Nucleus accumbens (tissue), 56 donors: ENCODE data around the gene EXOC4.
A peak's percentile ranks its signal among the peaks of the same experiment; 100 is the strongest.

Experiments
- DNase-seq, 56 donors: peaks; one replicate each; lab custom pipeline; 2025; lab: John Stamatoyannopoulos, UW

Gene EXOC4

DNA sequence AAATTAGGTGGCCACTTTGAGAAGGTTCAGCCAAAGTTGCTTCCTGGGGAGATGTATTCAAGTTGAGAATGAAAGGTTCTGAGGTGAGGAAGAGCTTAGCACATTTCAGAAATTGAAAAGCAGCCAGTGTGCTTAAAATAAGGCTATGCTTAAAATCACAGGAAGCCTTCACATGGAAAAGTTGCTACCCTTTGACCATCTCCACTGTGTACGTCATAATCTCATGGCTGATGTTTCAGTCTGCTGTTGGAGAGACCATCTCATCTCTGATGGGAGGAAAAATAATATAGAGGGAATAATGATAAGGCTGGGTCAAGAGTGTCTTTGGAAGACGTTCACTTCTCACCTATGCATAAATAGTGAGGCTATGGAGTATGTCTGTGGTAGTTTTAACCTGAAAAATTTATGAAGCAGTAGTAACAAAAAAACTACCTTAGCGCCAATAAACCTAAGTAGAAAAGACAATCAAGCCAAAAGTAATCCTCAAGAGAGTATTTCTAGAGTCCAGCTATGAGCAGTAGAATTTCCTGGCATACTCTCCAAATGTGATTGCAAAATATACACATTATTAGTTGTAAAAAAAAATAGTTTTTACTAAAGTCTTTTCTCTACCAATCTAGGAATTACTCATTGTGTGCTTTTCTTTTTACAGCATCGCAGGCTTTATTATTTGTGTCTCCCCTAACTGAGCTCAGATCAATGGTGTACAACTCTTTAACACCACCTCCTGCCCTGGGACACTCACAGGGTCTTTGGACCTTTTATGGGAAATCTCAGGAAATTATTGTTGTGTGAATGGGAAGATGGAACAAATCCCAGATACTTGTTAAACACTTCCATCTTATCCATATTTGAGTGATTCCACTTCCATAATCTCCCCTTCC, 439.1 kb downstream of the EXOC4 start:
- no peak for DNase-seq

DNA sequence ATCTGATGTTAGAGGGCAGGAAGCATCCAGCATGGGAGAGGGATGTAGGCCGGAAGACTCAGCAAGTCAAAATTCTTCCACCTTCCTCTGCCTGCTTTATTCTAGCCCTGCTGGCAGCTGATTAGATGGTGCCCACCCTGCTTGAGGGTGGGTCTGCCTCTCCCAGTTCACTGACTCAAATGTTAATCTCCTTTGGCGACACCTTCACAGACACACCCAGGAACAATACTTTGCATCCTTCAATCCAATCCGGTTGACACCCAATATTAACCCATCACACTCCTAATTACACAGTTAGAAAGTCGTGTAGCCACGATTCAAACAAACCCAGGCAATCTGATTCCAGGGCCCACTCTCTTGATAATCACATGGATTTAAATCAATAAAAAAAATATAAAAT, 440.4 kb downstream of the EXOC4 start:
- no peak for DNase-seq

DNA sequence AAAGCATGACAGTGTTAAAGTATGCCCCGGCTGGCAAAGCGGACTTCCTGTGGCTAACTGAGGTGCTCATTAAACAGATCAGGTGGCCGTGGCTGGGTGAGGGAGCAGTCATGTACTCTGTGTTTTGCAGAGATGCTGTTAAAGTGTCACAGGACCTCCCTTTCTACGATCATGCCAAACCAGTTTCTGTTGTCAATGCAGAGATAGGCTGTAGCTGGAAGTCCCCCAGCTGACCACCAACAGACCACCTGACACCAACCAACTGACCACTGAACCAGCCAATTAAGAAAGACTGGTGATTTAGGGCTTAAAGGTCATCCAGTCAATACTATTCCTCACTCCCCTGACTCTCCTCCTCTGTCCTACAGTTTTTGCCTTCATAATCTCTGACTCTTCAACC, 443.2 kb downstream of the EXOC4 start:
- no peak for DNase-seq

DNA sequence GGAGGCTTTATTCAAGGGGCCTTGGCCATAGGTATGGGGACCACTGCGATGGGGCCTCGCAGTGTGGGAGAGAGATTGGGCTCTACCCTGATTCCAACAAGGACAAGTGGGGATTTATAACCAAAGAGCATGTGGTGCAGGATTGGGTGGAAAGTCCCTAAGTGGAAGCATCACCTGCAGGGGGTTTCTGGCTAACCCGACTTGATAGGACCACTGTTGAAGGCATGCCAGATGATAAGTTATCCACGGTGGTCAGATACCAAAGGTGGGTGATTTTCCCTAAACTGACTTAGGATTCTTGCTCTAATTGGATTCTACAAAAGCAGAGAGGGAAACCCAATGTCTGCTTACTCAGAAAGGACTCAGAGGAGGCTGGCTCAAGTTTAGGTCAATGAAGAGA, 444.7 kb downstream of the EXOC4 start:
- DNase-seq = no peak

DNA sequence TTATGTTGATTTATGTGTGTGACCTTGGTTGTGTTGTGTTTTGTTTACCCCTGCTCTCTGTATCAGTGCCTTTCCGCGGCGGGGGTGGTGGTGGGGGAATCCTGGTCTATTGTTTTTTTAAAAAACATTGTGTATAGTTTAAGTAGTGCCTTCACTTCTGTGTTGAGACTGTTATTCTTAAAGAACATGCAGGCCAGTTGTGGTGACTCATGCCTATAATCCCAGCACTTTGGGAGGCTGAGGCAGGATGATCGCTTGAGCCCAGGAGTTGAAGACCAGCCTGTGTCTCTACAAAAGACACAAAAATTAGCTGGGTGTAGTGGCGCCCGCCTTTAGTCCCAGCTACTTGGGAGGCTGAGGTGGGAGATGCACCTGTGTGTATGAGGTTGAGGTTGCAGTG, 445.2 kb downstream of the EXOC4 start:
- no peak for DNase-seq

DNA sequence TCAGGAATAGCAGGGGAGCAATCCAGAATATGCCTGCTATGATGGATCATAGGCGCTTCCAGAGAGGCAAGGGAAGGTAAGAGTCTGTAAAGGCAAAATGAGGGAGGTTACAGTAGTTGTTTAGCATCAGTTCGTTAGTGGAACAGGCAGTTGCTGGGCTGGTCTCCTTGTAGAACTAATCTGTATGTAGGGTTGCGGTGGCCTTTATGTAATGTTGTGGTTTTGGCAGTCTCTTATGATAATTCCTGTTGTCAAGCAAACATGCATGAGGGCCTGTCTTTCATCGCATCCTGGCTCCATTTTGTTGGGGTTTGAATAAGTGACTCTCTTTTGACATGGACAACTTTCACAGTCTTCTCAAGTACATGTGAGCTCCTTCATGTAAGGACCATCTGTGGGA, 446.5 kb downstream of the EXOC4 start:
- DNase-seq = no peak

DNA sequence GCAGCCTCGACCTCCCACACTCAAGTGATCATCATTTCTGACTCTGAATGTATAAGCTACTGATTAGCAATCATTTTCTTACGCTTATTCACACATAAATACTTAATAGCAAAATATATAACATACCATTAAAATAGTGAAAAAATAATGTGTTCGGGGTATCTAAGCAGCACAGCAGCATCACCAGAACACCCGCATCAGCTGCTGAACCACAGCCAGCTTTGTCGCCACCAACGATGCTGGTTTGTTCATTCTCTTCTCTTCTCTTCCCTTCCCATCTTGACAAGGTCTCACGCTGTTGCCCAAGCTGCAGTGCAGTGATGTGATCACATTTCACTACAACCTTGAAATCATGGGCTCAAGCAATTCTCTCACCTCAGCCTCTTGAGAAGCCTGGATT, 449.2 kb downstream of the EXOC4 start:
- DNase-seq = peak in 4 of 56 donors; percentile 1 to 5 (median 2)

DNA sequence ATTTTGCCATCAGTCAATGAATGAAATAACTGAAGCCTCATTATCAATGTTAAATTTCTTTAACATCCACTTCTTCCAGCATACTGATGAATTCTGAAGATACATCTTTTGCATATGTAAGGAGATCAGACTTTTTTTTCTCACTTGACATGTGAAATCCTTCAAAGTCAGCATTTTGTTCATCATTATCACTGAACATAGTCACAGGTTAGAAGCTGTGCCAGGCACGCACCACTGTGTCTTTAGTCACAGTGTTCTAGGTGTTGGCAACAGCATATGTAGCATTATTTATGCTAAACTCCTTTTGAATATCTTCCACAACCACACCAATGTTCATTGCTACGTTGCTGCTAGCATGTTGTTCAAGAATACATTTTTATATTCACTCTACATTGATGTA, 450.1 kb downstream of the EXOC4 start:
- DNase-seq = no peak

DNA sequence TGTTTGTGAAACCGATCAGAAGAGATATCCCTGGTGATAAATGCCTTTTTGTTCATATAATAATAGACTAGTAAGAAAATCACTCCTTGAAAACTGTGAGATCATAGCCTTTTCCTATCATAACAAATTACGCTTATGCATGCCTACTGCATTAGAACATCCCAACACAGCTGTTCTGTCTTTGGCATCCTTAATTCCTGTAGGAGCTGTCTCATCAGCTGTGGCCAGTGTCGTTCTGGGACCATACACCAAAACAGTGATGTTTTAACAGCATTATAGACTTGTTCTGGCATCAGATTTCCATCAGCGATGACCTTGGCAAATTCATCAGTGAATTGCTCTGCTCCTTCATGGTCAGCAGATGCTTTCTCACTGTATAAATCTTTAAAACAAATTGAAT, 450.7 kb downstream of the EXOC4 start:
- no peak for DNase-seq

DNA sequence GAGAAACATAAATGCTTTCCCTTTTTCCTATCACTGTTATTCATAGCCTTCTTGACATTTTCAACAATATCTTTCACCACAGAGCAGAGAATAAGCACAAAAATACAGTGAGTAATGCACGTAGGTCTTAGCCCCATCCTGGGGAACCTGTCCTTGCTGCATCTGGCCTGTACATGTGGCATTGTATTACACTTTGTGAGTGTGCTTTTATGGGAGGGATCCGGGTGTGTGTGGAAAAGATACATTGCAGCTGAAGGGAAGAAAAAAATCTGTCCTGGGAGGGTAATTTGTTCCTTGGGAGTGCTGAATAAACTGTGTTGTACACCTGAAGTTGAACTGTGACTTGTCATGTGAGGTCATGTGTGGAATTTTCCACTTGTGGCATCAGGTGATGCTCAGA, 451.6 kb downstream of the EXOC4 start:
- DNase-seq = no peak

DNA sequence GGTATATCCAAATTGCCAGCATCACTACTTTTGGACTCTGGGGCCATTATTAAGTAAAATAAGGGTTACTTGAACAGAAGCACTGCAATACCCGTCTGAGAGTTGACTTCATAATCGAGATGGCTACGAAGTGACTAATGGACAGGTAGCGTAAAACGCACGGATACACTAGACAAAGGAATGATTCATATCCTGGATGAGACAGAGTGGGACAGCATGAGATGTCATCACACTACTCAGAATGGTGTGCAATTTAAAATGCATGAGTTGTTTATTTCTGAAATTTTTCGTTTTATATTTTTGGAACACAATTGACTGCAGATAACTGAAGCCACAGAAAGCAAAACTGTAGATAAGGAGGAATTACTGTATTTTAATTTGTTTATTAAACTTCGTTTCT, 452.7 kb downstream of the EXOC4 start:
- no peak for DNase-seq

DNA sequence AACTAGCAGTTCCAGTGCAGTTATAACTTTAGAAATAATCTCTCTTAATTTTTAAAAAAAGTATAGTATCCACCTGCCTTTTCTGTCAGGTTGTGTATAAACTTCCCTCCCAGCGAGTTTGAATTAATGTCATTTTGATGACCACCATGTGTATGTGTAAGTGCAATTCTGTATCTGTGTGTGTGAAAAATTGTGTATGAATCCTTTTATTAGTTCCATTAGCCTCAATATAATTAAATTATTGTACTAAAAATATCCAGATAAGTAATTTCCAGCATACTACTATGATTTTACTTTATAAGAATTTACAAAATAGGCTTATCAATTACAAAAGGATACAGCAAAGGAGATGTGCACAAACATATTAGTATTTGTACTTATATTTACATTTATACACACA, 453.1 kb downstream of the EXOC4 start:
- no peak for DNase-seq

DNA sequence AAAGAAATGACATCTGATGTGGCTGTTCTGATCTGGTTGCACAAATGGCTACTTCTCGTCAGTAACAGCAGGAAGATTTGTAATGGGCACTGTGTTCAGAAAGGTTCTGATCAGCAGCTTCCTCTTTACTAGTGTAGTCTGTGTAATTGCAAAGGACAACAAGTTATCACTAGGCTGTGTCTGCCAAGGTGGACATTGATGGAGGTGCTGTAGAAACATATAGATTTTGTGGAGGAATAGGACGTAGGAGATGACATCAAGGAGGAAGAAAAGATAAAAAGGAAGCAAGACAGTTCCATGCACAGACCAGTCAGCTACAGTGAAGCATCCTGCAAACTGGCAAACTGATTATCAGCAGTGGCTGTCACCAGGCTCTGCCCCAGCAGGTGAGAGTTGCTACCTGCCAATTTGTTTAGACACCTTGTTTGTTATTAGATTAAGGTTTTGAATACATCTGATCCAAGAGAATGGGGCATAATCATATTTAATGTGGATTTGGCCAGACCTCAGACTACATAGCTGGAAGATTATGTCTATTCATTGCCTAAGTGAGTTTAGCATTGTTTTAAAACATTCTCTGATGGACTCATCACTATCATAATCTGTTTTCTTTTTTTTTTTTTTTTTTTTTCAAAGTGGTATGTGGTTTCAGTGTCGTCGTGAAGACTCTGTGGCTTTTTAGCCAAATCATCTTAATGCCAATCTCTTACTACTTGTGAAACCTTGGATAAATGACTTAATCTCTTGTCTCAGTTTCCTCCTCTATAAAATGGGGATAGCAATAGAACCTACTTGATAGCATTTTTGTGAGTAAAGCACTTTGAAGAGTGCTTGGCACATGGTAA, 456.4 kb downstream of the EXOC4 start:
- DNase-seq = no peak

DNA sequence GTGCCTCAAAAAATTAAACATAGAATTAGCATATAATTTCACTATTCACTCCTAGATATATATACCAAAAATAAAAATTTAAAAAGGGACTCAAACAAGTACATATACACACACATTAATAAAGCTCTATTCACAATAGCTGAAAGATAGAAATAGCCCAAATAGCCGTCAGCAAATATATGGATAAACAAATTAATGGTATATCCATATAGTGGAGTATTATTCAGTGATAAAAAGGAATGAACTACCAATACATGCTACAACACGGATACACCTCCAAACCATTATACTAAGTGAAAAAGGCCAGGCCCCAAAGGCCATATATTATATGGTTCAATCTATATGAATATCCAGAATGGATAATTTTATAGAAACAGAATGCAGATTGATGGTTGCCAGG, 459.7 kb downstream of the EXOC4 start:
- DNase-seq = no peak

DNA sequence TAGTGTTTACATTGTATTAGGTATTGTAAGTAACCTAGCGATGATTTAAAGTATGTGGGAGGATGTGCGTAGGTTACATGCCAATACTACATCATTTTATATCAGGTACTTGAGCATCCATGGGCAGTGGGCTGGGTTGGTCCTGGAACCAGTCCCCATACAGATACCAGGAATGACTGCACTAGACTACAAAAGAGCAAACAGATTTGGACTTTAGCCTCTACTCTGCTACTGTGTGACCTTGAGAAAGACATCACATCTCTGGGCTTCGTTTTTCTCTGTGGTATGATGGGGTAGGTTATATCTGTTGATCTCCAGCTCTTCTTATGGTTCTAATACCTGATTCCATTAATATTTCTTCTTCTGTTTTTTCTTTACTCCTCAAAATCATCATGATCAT, 461.8 kb downstream of the EXOC4 start:
- no peak for DNase-seq

DNA sequence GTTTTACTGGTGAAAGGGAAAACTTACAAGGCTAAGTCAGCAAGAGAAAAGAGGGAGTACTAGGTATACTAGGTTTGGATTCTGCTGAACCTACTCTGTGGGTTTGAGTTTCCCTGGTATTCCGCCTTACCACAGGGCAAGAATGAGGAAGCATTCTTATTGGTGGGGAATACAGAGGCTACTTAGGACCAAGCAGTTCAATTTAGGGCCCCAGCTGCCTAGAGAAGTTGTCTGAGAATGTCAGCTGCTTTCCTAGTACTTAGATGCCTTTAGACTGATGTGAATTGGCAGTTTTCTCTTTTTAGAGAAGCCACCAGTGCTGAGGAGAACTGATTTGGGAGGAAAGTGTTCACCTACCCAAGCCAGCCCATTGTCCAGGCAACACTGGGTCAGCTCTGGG, 465.3 kb downstream of the EXOC4 start:
- DNase-seq = no peak

DNA sequence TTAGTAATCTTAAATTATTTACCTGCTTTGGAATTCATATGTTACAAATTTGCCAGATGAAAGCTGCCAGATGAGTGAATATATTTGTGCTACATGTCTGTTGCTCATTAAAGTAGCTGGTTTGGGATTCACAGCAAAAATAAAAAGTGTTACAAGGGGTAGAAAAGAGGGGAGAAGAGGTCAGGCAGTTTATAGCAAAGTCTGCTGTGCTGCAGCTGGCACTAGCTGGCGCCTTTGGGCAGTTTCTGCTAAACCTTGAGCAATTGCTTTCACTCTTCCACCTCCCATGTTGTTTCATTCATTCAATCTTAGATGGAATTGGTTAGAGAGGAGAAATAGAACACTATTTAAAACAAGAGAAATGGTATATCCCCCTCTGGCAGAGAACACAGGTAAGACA, 470.2 kb downstream of the EXOC4 start:
- no peak for DNase-seq

DNA sequence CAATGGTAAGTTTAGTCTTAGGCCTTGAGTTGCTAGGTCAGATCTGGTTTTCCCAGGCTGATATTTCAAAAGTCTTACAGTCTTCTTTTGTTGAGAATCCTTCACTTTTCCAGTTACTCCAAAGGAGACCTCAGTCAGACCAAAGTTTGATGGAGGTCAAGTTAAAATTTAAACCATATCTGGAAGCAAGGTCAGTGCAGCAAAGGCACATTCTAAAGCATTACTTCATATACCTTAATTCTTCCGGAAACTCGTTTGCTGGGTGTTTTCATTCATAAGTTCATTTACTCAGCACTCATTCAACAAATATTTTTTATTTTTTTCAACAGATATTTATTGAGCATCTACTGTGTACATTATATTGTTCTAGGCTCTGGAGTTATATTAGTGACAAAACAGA, 471.3 kb downstream of the EXOC4 start:
- DNase-seq = no peak

DNA sequence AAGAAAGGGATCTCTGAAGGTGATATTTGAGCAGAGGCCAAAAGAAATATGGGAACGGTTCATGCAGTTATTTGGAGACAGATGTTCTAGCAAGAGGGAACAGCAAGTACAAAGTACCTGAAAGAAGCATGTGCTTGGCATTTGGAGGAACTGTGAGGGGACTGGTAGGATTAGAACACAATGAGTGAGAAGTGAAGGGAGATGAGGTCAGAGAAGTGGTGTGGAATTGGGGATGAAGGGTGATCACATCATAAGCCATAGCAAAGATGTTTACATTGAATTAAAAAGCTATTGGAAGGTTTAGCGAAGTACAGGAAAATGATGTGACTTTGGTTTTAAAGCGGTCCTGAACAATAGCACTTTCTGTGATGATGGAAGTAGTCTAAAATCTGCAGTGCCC, 471.8 kb downstream of the EXOC4 start:
- no peak for DNase-seq

DNA sequence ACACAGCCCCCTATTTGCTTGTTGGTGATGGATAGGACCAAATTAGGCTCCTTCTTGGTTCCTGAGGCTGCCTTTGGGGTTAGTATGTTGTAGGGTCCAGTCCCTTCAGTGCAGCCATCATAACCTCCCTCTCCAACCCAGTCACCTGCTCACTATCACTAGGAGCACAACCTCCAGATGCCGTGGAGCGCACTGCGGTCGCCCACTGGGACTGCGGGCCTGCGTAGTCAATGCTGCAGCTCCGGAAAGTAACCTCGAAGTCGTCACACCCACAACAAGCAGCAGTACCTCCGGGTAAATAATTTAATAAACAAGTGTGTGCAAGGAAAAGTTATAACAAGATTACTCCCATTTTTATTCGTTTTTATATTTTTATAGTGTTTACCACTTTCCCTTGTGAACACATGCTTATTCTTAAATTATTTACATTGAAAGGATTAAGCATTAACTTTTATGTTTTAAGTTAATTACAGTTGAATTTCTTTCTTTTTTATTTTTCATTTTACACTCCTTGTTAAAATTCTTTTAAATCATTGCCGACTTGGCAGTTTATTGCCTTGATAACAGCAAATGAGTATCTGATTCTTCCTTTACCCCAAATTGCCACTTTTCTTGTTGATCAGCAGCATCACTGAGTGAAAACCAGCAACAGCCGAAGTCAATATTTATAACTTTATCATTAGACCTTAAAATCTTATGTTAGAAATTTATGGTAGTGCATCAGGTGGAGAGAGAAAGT, 474.8 kb downstream of the EXOC4 start:
- no peak for DNase-seq

DNA sequence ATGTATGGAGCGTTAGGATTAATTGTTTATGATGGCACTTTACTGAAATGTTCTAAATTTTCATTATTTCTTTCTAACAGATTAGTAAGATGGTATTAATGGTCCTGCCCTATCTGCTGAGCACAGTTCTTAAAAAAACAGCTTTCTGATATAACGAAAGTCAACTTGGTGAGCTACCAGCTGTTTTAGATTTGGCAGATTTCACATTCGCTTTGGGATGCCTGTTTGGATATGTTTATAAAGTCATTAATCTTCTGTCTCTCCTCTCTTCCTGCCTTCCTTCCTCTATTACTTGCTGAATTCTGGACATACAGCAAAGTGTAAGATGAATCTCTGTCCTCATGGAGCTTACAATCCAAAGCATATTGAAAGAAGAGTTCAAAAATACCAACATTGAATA, 477.5 kb downstream of the EXOC4 start:
- DNase-seq = no peak
